Subcutaneous abdominal adipose tissue (tissue), 5 donors: Measurements from ENCODE around the gene PNLIPRP1.

ENCODE experiments used
- H3K27ac ChIP-seq: one replicate; pipeline ENCODE4 v1.7.0; 2013; ENCODE audit warnings: low read depth, mild to moderate bottlenecking, inconsistent platforms, low read length, moderate library complexity
- H3K27me3 ChIP-seq, 5 donors: one replicate each; pipeline ENCODE4 v1.7.0; 2013; ENCODE audit warnings: low read length in 5 of 5, inconsistent platforms in 1 of 5; ENCODE audit not compliant: control insufficient read depth in 5 of 5, insufficient read depth in 4 of 5
- H3K36me3 ChIP-seq, 5 donors: one replicate each; pipeline ENCODE4 v1.7.0; 2013; ENCODE audit warnings: low read length in 5 of 5; ENCODE audit not compliant: control insufficient read depth in 5 of 5, insufficient read depth in 5 of 5
- H3K4me1 ChIP-seq, 5 donors: one replicate each; pipeline ENCODE4 v1.7.0; 2013; ENCODE audit warnings: low read length in 5 of 5, mild to moderate bottlenecking in 3 of 5, moderate library complexity in 1 of 5; ENCODE audit not compliant: control insufficient read depth in 5 of 5, insufficient read depth in 5 of 5
- H3K4me3 ChIP-seq, 5 donors: one replicate each; pipeline ENCODE4 v1.7.0; 2013; ENCODE audit warnings: low read length in 5 of 5, low read depth in 1 of 5
- H3K9ac ChIP-seq, 5 donors: one replicate each; pipeline ENCODE4 v1.7.0; 2013; ENCODE audit warnings: low read length in 5 of 5, mild to moderate bottlenecking in 4 of 5, moderate library complexity in 3 of 5
- H3K9me3 ChIP-seq, 5 donors: one replicate each; pipeline ENCODE4 v1.7.0; 2013; ENCODE audit warnings: low read length in 5 of 5; ENCODE audit not compliant: control insufficient read depth in 5 of 5
- donor health status: healthy.
- donor health status: healthy.
- donor health status: healthy.
- donor health status: healthy.
- donor health status: healthy.

PNLIPRP1 gene

GRCh38 chr10:116629340-116629739 is 38.6 kb downstream of the PNLIPRP1 start:
- Histone ChIP-seq H3K4me1 (peaks cover 0 to 6% (median 5%) of the 10 kb centered on the region in 5 donors), H3K9ac (no peak overlapping the region), H3K27ac (no peak overlapping the region), H3K27me3 (peaks cover 19 to 25% (median 22%) of the 10 kb centered on the region in 5 donors), H3K36me3 (no peaks in the 10 kb centered on the region), H3K4me3 (no peak overlapping the region), H3K9me3 (no peaks in the 10 kb centered on the region)

- Histone ChIP-seq H3K27ac (no peak overlapping the region), H3K27me3 (peaks cover 17 to 25% (median 19%) of the 10 kb centered on the region in 5 donors), H3K4me1 (peaks cover 0 to 6% (median 5%) of the 10 kb centered on the region in 5 donors)
Measured at GRCh38 chr10:116630020-116630419, 39.3 kb downstream of the PNLIPRP1 start.

GRCh38 chr10:116631871-116632295 is 41.1 kb downstream of the PNLIPRP1 start:
- Histone ChIP-seq H3K9me3 (no peaks in the 10 kb centered on the region), H3K4me1 (peaks cover 0 to 6% (median 5%) of the 10 kb centered on the region in 5 donors), H3K27ac (no peak overlapping the region), H3K27me3 (peaks cover 6 to 13% (median 8%) of the 10 kb centered on the region in 5 donors), H3K4me3 (no peak overlapping the region), H3K36me3 (no peaks in the 10 kb centered on the region), H3K9ac (no peak overlapping the region)

More at GRCh38 chr10:116630020-116630419, 39.3 kb downstream of the PNLIPRP1 start:
- Histone ChIP-seq H3K9ac (no peak overlapping the region), H3K36me3 (no peaks in the 10 kb centered on the region), H3K4me3 (no peak overlapping the region), H3K9me3 (no peaks in the 10 kb centered on the region)

- Histone ChIP-seq H3K27ac (no peak overlapping the region), H3K27me3 (peaks cover 0 to 5% (median 0%) of the 10 kb centered on the region in 5 donors), H3K4me1 (peaks cover 0 to under 1% (median 0%) of the 10 kb centered on the region in 5 donors), H3K36me3 (no peaks in the 10 kb centered on the region), H3K9me3 (no peaks in the 10 kb centered on the region), H3K4me3 (no peak overlapping the region), H3K9ac (no peak overlapping the region)
Measured at GRCh38 chr10:116632596-116633215, 41.9 kb downstream of the PNLIPRP1 start.

GRCh38 chr10:116633216-116633600 is 42.4 kb downstream of the PNLIPRP1 start:
- no peaks in the 10 kb centered on the region for H3K9me3 ChIP-seq
- no peak overlapping the region for H3K4me3 ChIP-seq
- no peaks in the 10 kb centered on the region for H3K4me1 ChIP-seq
- H3K9ac ChIP-seq, result no peak overlapping the region
- H3K27me3 ChIP-seq, result peaks cover 0 to 4% (median 0%) of the 10 kb centered on the region in 5 donors
- no peak overlapping the region for H3K27ac ChIP-seq
- H3K36me3 ChIP-seq, result no peaks in the 10 kb centered on the region

GRCh38 chr10:116634126-116634975 is 43.6 kb downstream of the PNLIPRP1 start:
- Histone ChIP-seq H3K9ac (no peak overlapping the region), H3K27me3 (peaks cover 0 to 4% (median 0%) of the 10 kb centered on the region in 5 donors), H3K4me1 (no peaks in the 10 kb centered on the region), H3K36me3 (no peaks in the 10 kb centered on the region), H3K4me3 (no peak overlapping the region), H3K27ac (no peak overlapping the region), H3K9me3 (no peaks in the 10 kb centered on the region)

GRCh38 chr10:116636385-116636784 is 45.6 kb downstream of the PNLIPRP1 start:
- no peaks in the 10 kb centered on the region for H3K4me1 ChIP-seq
- H3K27ac ChIP-seq, result no peak overlapping the region
- H3K4me3 ChIP-seq, result no peak overlapping the region
- no peak overlapping the region for H3K9ac ChIP-seq
- H3K36me3 ChIP-seq, result no peaks in the 10 kb centered on the region
- H3K9me3 ChIP-seq, result peaks cover 0 to 9% (median 2%) of the 10 kb centered on the region in 5 donors
- H3K27me3 ChIP-seq, result no peaks in the 10 kb centered on the region

GRCh38 chr10:116636976-116637375 is 46.2 kb downstream of the PNLIPRP1 start:
- Histone ChIP-seq H3K27ac (no peak overlapping the region), H3K4me3 (no peak overlapping the region), H3K27me3 (no peaks in the 10 kb centered on the region), H3K9me3 (peaks cover 0 to 9% (median 2%) of the 10 kb centered on the region in 5 donors), H3K9ac (no peak overlapping the region), H3K4me1 (no peaks in the 10 kb centered on the region), H3K36me3 (no peaks in the 10 kb centered on the region)

- no peaks in the 10 kb centered on the region for H3K36me3 ChIP-seq
- no peaks in the 10 kb centered on the region for H3K4me1 ChIP-seq
- peaks cover 0 to 9% (median 2%) of the 10 kb centered on the region in 5 donors for H3K9me3 ChIP-seq
- no peak overlapping the region for H3K4me3 ChIP-seq
- H3K9ac ChIP-seq, result no peak overlapping the region
- no peak overlapping the region for H3K27ac ChIP-seq
- no peaks in the 10 kb centered on the region for H3K27me3 ChIP-seq
Measured at GRCh38 chr10:116637830-116638229, 47.1 kb downstream of the PNLIPRP1 start.

GRCh38 chr10:116646502-116646901 is 55.7 kb downstream of the PNLIPRP1 start:
- no peaks in the 10 kb centered on the region for H3K36me3 ChIP-seq
- H3K9me3 ChIP-seq, result peaks cover 0 to 7% (median 2%) of the 10 kb centered on the region in 5 donors
- H3K9ac ChIP-seq, result no peak overlapping the region
- H3K27me3 ChIP-seq, result no peaks in the 10 kb centered on the region
- H3K27ac ChIP-seq, result no peak overlapping the region
- H3K4me1 ChIP-seq, result no peaks in the 10 kb centered on the region
- no peak overlapping the region for H3K4me3 ChIP-seq
